IPS-18a (cell line): ENCODE results near the gene SET.
"Not testable (repeated sequence)": the region's sequence is repeated elsewhere in the genome, so short reads cannot be mapped to it uniquely, and the experiment has no call there.

Source experiments
- H3K27ac ChIP-seq: one replicate; pipeline ENCODE4 v1.5.1; 2013; ENCODE audit warnings: low read length
- H3K27me3 ChIP-seq: one replicate; pipeline ENCODE4 v1.6.1; 2013; ENCODE audit warnings: mild to moderate bottlenecking, low read length; ENCODE audit not compliant: control insufficient read depth, insufficient read depth
- H3K36me3 ChIP-seq: one replicate; pipeline ENCODE4 v1.6.1; 2013; ENCODE audit warnings: low read depth, low read length; ENCODE audit not compliant: control insufficient read depth
- H3K4me1 ChIP-seq: one replicate; pipeline ENCODE4 v1.6.1; 2013; ENCODE audit warnings: low read depth, low read length; ENCODE audit not compliant: control insufficient read depth
- H3K4me3 ChIP-seq: one replicate; pipeline ENCODE4 v1.5.1; 2013; ENCODE audit warnings: low read length
- H3K9ac ChIP-seq: one replicate; pipeline ENCODE4 v1.6.1; 2013; ENCODE audit warnings: mild to moderate bottlenecking, low read length, moderate library complexity
- H3K9me3 ChIP-seq: one replicate; pipeline ENCODE4 v1.6.1; 2013; ENCODE audit warnings: low read depth, low read length; ENCODE audit not compliant: control insufficient read depth

SET gene, protein sequence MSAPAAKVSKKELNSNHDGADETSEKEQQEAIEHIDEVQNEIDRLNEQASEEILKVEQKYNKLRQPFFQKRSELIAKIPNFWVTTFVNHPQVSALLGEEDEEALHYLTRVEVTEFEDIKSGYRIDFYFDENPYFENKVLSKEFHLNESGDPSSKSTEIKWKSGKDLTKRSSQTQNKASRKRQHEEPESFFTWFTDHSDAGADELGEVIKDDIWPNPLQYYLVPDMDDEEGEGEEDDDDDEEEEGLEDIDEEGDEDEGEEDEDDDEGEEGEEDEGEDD

DNA sequence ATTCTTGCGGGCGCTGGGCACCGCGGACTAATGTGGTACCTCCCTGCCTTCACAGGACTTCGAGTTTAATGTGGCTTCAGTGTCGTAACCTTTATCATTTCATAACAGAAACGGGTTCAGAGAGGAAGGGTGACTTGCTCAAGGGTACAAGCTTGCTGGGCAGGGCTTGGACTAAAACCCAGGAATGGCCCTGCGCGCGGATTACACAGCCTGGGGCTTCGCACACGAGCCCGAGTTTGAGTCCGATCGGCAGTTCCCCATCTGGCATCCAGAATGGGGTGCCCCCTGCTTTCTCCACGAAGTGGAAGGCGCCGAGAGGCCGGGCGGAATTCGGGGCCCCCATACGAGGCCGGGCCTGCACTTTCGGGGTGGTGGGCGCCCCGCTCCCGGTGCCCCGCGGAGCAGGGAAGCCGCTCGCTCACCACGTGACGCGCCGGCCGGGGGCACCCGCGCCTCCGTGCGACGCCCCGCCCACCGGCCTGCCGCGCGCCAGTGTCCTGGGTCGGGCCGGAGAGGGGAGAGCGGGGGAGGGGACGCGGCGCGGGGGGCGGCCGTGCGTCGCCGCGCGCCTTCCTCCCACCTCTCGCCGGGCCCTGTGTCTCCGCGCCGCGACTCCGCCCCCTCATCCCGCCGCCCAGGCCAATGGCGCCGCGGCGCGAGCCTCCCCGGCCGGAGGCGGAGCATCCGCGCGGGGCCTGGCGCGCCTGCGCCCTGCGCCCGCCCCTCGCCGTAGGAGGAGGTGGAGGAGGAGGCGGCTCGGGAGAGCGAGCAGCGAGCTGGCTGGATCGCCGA lies at the start of gene SET:
TSS of gene SET (plus strand) at position 722 of the 792 bp plus-strand sequence. CDS start 361 bp downstream, outside the sequence.
- Histone ChIP-seq H3K9me3 (no peaks in the 10 kb centered on the region), H3K4me3 (peak within 1 kb of the TSS; percentile 93), H3K36me3 (peaks cover 46% of the 10 kb centered on the region), H3K4me1 (peaks cover 25% of the 10 kb centered on the region), H3K27me3 (no peaks in the 10 kb centered on the region), H3K27ac (peak within 1 kb of the TSS; percentile 43), H3K9ac (peak within 1 kb of the TSS; percentile 81)

DNA sequence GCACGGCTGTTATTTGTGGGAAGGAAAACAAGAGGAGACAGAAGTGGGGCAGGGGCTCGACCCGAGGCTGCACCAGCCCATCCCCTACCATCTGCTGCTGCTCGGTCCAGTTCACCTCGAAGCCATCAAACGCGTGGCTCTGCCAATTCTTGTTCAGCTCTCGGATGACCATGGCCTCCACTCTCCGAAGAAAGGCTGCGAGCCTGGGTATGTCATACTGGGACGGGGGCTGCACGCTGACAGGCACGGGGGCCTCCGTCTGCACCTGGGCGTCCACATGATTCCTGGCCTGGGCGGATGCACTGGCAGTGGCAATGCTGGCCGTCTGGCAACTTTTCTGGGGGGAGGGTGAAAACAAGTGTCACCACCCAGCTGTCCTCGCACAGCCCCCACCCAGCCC lies 48.4 kb upstream of the SET start:
- H3K36me3 ChIP-seq: peaks cover 20% of the 10 kb centered on the region
- H3K9me3 ChIP-seq: no peaks in the 10 kb centered on the region
- no peak overlapping the region for H3K27ac ChIP-seq
- no peak overlapping the region for H3K4me3 ChIP-seq
- no peaks in the 10 kb centered on the region for H3K27me3 ChIP-seq
- no peak overlapping the region for H3K9ac ChIP-seq
- H3K4me1 ChIP-seq: peaks cover 4% of the 10 kb centered on the region

DNA sequence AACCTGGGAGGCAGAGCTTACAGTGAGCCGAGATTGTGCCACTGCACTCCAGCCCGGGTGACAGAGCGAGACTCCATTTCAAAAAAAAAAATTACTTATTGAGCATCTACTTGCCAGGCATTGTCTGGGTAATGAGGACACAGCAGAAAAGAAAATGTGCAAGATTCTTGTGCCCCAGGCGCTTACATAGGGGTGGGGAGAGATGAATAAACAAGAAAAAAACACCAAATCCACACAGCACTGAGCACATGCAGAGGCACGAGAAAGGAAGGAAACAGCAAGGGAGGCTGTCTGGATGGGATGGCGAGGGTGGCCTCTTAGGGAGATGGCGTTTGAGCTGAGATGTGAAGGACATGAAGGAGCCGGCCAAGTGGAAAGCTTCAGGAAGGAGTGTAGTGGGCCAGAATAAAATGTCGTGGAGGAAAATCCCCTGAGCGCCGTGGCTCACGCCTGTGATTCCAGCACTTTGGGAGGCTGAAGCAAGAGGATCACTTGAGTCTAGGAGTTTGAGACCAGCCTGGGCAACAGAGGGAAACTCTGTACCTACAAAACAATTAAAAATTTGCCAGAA lies 46.3 kb upstream of the SET start:
- Histone ChIP-seq H3K9ac (no peak overlapping the region), H3K4me3 (no peak overlapping the region), H3K27me3 (no peaks in the 10 kb centered on the region), H3K27ac (no peak overlapping the region), H3K4me1 (no peaks in the 10 kb centered on the region), H3K36me3 (peaks cover 16% of the 10 kb centered on the region), H3K9me3 (no peaks in the 10 kb centered on the region)

DNA sequence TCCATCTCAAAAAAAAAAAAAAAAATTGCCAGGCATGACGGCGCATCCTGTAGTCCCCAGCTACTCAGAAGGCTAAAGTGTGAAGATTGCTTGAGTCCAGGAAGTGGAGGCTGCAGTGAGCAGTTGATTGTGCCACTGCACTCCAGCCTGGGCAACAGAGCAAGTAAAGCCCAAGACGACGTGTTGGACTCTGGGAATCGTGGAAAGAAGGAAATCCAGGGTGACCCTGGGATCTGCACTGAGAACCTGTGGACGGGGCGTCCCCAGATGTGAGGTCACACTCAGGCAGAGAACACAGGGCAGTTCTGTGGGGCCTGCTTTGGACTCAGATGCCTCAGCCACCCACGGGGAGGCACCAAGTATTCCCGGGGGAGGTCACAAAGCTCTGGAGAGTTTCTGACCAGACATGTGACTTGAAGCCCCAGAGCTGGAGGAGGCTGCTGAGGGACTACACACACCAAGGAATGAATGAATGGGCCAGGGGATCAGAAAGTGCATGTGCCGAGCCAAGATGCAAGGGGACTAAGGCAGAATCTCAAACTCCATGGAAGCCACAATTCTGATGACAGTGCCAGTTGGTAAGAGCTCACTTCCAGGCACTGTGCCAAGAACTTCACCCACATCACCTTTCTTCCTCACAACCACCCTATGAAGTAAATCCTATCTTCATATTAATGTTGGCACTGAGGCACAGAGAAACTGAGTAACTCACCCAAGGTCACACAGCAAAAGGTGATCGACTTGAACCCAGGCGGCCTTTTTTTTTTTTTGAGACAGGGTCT lies 45.3 kb upstream of the SET start:
- Histone ChIP-seq H3K9ac (no peak overlapping the region), H3K4me1 (no peaks in the 10 kb centered on the region), H3K27ac (no peak overlapping the region), H3K4me3 (no peak overlapping the region), H3K36me3 (peaks cover 10% of the 10 kb centered on the region), H3K9me3 (no peaks in the 10 kb centered on the region), H3K27me3 (no peaks in the 10 kb centered on the region)

DNA sequence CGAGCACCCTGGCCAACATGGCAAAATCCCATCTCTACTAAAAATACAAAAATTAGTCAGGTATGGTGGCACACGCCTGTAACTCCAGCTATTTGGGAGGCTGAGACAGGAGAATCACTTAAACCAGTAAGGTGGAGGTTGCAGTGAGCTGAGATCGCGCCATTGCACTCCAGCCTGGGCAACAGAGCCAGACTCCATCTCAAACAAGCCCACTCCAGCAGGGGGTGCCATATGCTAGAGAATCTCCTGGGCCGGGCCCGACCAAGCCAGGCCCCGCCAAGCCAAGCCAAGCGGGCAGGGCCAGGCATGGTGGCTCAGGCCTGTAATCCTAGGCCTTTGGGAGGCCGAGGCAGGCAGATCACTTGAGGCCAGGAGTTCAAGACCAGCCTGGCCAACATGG lies 40.8 kb upstream of the SET start:
- H3K4me3 ChIP-seq, H3K9ac ChIP-seq, H3K36me3 ChIP-seq, H3K9me3 ChIP-seq, H3K4me1 ChIP-seq, H3K27ac ChIP-seq, H3K27me3 ChIP-seq: not testable (repeated sequence)

DNA sequence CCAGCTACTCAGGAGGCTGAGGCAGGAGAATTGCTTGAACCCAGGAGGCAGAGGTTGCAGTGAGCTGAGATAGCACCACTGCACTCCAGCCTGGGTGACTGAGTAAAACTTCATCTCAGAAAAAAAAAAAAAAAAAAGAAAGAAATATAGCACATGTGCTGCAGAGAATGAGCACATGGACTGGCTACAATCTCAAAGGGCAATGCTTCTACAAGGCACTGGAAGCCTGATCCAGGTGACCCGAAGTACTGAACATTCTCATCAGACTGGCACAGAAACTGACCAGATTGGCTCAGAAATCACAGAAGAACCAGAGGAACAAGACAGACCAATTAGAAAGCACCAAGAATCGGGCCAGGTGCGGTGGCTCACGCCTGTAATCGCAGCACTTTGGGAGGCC lies 37.2 kb upstream of the SET start:
- no peaks in the 10 kb centered on the region for H3K9me3 ChIP-seq
- H3K36me3 ChIP-seq: no peaks in the 10 kb centered on the region
- H3K27ac ChIP-seq: no peak overlapping the region
- no peaks in the 10 kb centered on the region for H3K27me3 ChIP-seq
- no peaks in the 10 kb centered on the region for H3K4me1 ChIP-seq
- H3K9ac ChIP-seq: no peak overlapping the region
- no peak overlapping the region for H3K4me3 ChIP-seq

DNA sequence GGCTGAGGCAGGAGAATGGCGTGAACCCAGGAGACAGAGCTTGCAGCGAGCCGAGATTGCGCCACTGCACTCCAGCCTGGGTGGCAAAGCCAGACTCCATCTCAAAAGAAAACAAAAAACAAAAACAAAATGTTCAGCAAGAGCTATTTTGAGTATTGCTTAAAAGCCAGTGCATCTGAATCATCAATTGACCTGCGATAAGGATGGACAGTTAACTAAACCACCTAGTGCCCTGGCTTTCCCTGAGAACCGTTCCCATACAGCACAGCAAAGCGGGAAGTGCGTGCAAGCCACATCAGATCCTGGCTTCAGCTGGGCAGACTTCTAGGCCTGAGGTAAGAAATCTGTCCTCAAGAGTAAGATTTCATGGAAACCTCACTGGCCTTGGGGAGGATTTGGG lies 35.1 kb upstream of the SET start:
- Histone ChIP-seq H3K36me3 (no peaks in the 10 kb centered on the region), H3K4me3 (no peak overlapping the region), H3K9me3 (no peaks in the 10 kb centered on the region), H3K27ac (no peak overlapping the region), H3K9ac (no peak overlapping the region), H3K4me1 (no peaks in the 10 kb centered on the region), H3K27me3 (no peaks in the 10 kb centered on the region)

DNA sequence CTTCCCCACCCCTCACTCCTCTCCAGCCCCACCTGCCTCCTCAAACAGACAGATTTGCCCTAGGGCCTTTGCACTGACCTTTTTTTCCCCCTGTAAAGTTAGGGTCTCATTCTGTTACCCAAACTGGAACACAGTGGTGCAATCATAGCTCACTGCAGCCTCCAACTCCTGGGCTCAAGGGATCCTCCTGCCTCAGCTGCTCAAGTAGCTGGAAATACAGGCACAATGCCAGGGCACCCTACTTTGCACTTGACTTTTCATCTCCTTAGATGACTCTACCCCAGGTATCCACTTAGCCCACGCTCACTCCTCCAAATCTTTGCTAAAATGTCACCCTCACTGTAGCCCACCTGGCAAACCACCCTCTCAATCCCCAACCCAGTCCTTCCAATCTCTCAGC lies 34.5 kb upstream of the SET start:
- no peaks in the 10 kb centered on the region for H3K9me3 ChIP-seq
- H3K4me3 ChIP-seq: no peak overlapping the region
- no peaks in the 10 kb centered on the region for H3K27me3 ChIP-seq
- no peak overlapping the region for H3K27ac ChIP-seq
- H3K4me1 ChIP-seq: no peaks in the 10 kb centered on the region
- H3K9ac ChIP-seq: no peak overlapping the region
- no peaks in the 10 kb centered on the region for H3K36me3 ChIP-seq

DNA sequence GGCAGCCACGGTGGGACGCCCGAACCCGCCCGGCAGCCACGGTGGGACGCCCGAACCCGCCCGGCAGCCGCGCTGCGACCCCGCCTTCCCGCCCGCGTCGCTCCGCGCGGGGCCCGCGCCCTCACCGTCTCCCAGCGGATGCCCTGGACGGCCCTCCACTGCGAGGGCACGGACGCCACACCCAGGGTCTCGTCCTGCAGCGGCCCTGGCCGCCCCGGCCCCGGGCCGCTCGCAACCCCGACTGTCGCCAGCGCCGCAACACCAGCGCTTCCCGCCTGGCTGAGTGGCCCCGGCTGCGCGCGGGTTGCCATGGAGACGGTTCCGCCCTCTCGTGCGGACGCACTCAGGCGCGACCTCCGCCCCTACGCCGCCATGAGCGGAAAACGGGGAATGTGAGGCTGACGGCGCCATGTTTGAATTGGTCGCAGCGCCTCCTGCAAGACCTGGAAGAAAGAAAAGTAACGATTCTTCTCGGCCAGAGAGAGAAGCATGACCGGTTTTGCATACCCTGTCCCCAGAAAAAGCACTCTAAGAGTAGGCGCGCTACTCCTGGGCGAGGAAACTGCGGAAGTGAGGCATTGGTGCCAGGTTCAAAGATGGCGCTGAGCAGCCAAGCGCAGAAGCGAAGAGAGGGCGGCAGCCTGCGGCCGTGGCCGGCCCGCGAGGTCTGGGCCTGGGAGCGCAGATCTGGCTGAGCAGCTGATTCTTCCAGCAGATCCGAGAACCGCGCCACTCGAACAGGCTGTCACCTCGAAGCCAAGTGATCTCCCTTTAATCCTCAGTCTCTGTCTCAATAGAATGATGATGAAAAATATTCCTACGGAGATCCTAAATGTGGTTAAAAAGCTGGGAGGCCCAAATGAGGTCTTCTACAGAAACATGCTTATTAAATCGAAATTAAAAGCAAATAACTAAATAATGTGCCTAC lies 32.3 kb upstream of the SET start, which contains the start of gene DYNC2I2:
TSS of gene DYNC2I2 (minus strand) at position 432 of the 928 bp plus-strand sequence. CDS start at position 311, 121 bp downstream.
- Histone ChIP-seq H3K4me3 (peak within 1 kb of the TSS; percentile 63), H3K9ac (peak within 1 kb of the TSS; percentile 94), H3K9me3 (no peaks in the 10 kb centered on the region), H3K4me1 (no peaks in the 10 kb centered on the region), H3K27me3 (no peaks in the 10 kb centered on the region), H3K36me3 (no peaks in the 10 kb centered on the region), H3K27ac (peak within 1 kb of the TSS; percentile 99)

DNA sequence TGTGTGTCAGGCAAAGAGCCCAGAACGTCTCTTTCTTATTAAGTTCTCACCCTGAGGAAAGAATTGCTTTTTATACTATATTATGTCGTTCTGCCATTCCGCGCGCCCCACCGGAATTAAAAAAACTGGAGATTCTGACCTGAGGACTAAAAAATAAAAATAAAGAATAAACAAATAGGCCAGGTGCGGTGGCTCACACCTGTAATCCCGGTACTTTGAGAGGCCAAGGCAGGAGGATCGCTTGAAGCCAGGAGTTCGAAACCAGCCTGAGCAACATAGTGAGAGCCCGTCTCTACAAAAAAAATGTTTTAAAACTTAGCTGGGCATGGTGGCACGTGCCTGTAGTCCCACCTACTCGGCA lies 31.7 kb upstream of the SET start:
- Histone ChIP-seq H3K4me1 (no peaks in the 10 kb centered on the region), H3K9me3 (no peaks in the 10 kb centered on the region), H3K9ac (peak overlapping the region; percentile 94), H3K27ac (peak overlapping the region; percentile 99), H3K36me3 (no peaks in the 10 kb centered on the region), H3K27me3 (no peaks in the 10 kb centered on the region), H3K4me3 (peak overlapping the region; percentile 63)
